Endothelial cell of umbilical vein (primary cell): Measurements from ENCODE around the gene HLA-B. TPM values are rescaled to one million over a fixed set of nuclear protein-coding genes. Genes with fewer than 3 reads are reported as not detected.

Experiments used
- BruUV-seq: library from RNA; stranded (reverse); fragments of 400-500 nt; replicated peaks from 2 replicates; lab custom pipeline; 2021; lab: Mats Ljungman, UMichigan
- CTCF ChIA-PET: fragments of 300-600, 350-600 bp; sonication (Branson Sonifier 250); formaldehyde crosslinking; loops from one replicate; lab custom pipeline; 2021; ENCODE audit warnings: antibody characterized with exemption, inconsistent platforms; lab: Charles Lee
- POLR2A ChIA-PET: fragments of 300-600, 350-600 bp; sonication (Branson Sonifier 250); formaldehyde crosslinking; loops from one replicate; lab custom pipeline; 2021; ENCODE audit warnings: antibody characterized with exemption, inconsistent platforms; lab: Charles Lee
- DNase-seq: peaks from one replicate; pipeline ENCODE4 v3.0.0-alpha.2; 2011; ENCODE audit warnings: low read depth, low spot score
- FAIRE-seq: peaks from 2 replicates; lab custom pipeline; 2011; peaks lifted over from hg19 to GRCh38; lab: Jason Lieb, UNC
- H2AFZ ChIP-seq: 2 replicates; pipeline ENCODE4 v1.6.0; 2012; ENCODE audit warnings: low read depth, low read length, control low read depth, inconsistent platforms
- H3K27ac ChIP-seq: 2 replicates; pipeline ENCODE4 v1.5.1; 2011; ENCODE audit warnings: low read depth, mild to moderate bottlenecking, control low read depth, low read length, moderate library complexity; ENCODE audit not compliant: insufficient read depth
- H3K27me3 ChIP-seq, 2 experiments: 2 replicates each; pipeline versions ENCODE4 v1.6.0 to v1.6.1; 2011; ENCODE audit warnings: low read length in 2 of 2, mixed read lengths in 1 of 2; ENCODE audit not compliant: control insufficient read depth in 2 of 2, insufficient read depth in 2 of 2
- H3K36me3 ChIP-seq, 2 experiments: 2 replicates in 1 of 2; 3 replicates in 1 of 2; pipeline ENCODE4 v1.5.1; 2011; ENCODE audit warnings: low read length in 2 of 2, mild to moderate bottlenecking in 1 of 2, moderate library complexity in 1 of 2; ENCODE audit not compliant: control insufficient read depth in 2 of 2, insufficient read depth in 2 of 2; ENCODE audit errors: extremely low read depth in 1 of 2
- H3K4me1 ChIP-seq: 3 replicates; pipeline ENCODE4 v1.5.1; 2011; ENCODE audit warnings: mild to moderate bottlenecking, low read length; ENCODE audit not compliant: control insufficient read depth, insufficient read depth; ENCODE audit errors: extremely low read depth
- H3K4me2 ChIP-seq: 2 replicates; pipeline ENCODE4 v1.6.1; 2011; ENCODE audit warnings: low read length, control low read depth, mixed read lengths; ENCODE audit not compliant: insufficient read depth
- H3K4me3 ChIP-seq, 3 experiments: fragments of 200-600 bp in 1 of 3; sonication (generic), shearing (Covaris generic) in 1 of 3; replicated peaks in 1 of 3; 2 replicates each; pipeline ENCODE4 v1.5.1; 2011 to 2016; ENCODE audit warnings: control low read depth in 3 of 3, low read length in 3 of 3, mild to moderate bottlenecking in 2 of 3, inconsistent platforms in 1 of 3, low read depth in 1 of 3, moderate library complexity in 1 of 3; ENCODE audit not compliant: insufficient read depth in 1 of 3
- H3K79me2 ChIP-seq: 2 replicates; pipeline ENCODE4 v1.6.0; 2012; ENCODE audit warnings: low read length, inconsistent platforms; ENCODE audit not compliant: control insufficient read depth, insufficient read depth
- H3K9ac ChIP-seq: replicated peaks from 2 replicates; pipeline ENCODE3; 2011; ENCODE audit warnings: low read length, control low read depth; ENCODE audit not compliant: insufficient read depth; ENCODE audit errors: extremely low read depth
- H3K9me1 ChIP-seq: replicated peaks from 3 replicates; pipeline ENCODE4 v1.6.0; 2011; ENCODE audit warnings: mild to moderate bottlenecking, low read length; ENCODE audit not compliant: control insufficient read depth, insufficient read depth; ENCODE audit errors: extremely low read depth
- H3K9me3 ChIP-seq: replicated peaks from 2 replicates; pipeline ENCODE4 v1.5.1; 2012; ENCODE audit warnings: low read length, inconsistent platforms; ENCODE audit not compliant: control insufficient read depth, insufficient read depth
- H4K20me1 ChIP-seq: replicated peaks from 2 replicates; pipeline ENCODE3; 2011; ENCODE audit warnings: mild to moderate bottlenecking, low read length; ENCODE audit not compliant: control insufficient read depth, insufficient read depth; ENCODE audit errors: extremely low read depth
- CTCF ChIP-seq, 2 donors: IDR thresholded peaks; 1 replicate in 1 of 2; 2 replicates in 1 of 2; pipeline ENCODE4 v1.5.1; 2011; ENCODE audit warnings: low read length in 2 of 2, mild to moderate bottlenecking in 2 of 2, moderate library complexity in 2 of 2, control low read depth in 1 of 2, inconsistent platforms in 1 of 2, low read depth in 1 of 2; ENCODE audit not compliant: insufficient read depth in 1 of 2; ENCODE audit errors: extremely low read depth in 1 of 2
- EZH2 ChIP-seq: IDR thresholded peaks from 2 replicates; pipeline ENCODE4 v1.6.1; 2012; ENCODE audit warnings: borderline replicate concordance, low read depth, mild to moderate bottlenecking, moderate library complexity, low read length, inconsistent platforms; ENCODE audit not compliant: severe bottlenecking
- FOS ChIP-seq: IDR thresholded peaks from 2 replicates; pipeline ENCODE4 v1.6.1; 2011; ENCODE audit warnings: mild to moderate bottlenecking, low read length, moderate library complexity, borderline replicate concordance; ENCODE audit not compliant: insufficient read depth
- GATA2 ChIP-seq: IDR thresholded peaks from 2 replicates; pipeline ENCODE4 v1.7.0; 2011; ENCODE audit warnings: low read depth, mild to moderate bottlenecking, moderate library complexity, mixed read lengths, low read length; ENCODE audit not compliant: insufficient read length, insufficient read depth
- JUN ChIP-seq: IDR thresholded peaks from 2 replicates; pipeline ENCODE4 v1.6.1; 2011; ENCODE audit warnings: borderline replicate concordance, low read depth; ENCODE audit not compliant: insufficient read length, insufficient read depth
- MAX ChIP-seq: IDR thresholded peaks from 2 replicates; pipeline ENCODE4 v1.6.1; 2011; ENCODE audit not compliant: insufficient read depth, insufficient read length
- MYC ChIP-seq: IDR thresholded peaks from one replicate; pipeline ENCODE4 v1.6.1; 2011; ENCODE audit warnings: mild to moderate bottlenecking, low read depth, low read length
- POLR2A ChIP-seq: IDR thresholded peaks from 2 replicates; pipeline ENCODE4 v1.6.1; 2012; ENCODE audit warnings: low read depth, mild to moderate bottlenecking, control low read depth, low read length
- POLR2AphosphoS5 ChIP-seq: IDR thresholded peaks from 2 replicates; pipeline ENCODE4 v1.6.1; 2012; ENCODE audit warnings: low read depth, mild to moderate bottlenecking, control low read depth, low read length, moderate library complexity; ENCODE audit not compliant: insufficient read depth
- dilution Hi-C: fragments of 300-500 bp; cut with MboI; formaldehyde crosslinking; loops from one replicate; pipeline ENCODE4 v1.15.0; 2019; ENCODE audit warnings: low sequenced_read_pairs; ENCODE audit not compliant: extremely low pct_ligation_motif_present
- intact Hi-C: fragments of 100-400 bp; cut with micrococcal nuclease; formaldehyde crosslinking; loops from one replicate; pipeline ENCODE4 v1.10.0; 2022
- polyA plus RNA-seq, 4 experiments: library from polyadenylated mRNA; depleted of rRNA in 3 of 4; stranded (reverse) in 3 of 4; unstranded in 1 of 4; fragments of >200 nt; gene quantifications; 2 replicates each; pipeline versions ENCODE4 v1.2.1 to v1.2.3, GENCODE V29; 2011 to 2012; ENCODE audit warnings: missing spikeins in 1 of 4
- total RNA-seq: library from RNA; stranded (reverse); gene quantifications from 2 replicates; pipeline ENCODE4 v1.2.3, GENCODE V29; 2021

Gene HLA-B
- total and polyA plus RNA-seq, 2 donors (not counting 3 experiments of a cell fraction or from before 2014, with no cell fraction given), result 119 to 126 TPM

- intact Hi-C loops, result no loop called here
Measured at GRCh38 chr6:31354864-31355582, 2.0 kb downstream of the HLA-B start.

GRCh38 chr6:31354158-31354863 is 2.7 kb downstream of the HLA-B start:
- Histone ChIP-seq H3K9me1 (no peaks in the 10 kb centered on the region), H3K27ac (no peak overlapping the region), H3K4me2 (no peak overlapping the region), H3K4me1 (peaks cover 2% of the 10 kb centered on the region), H4K20me1 (no peaks in the 10 kb centered on the region), H3K36me3 (peaks cover 0 to 2% of the 10 kb centered on the region in 2 experiments), H3K9me3 (no peaks in the 10 kb centered on the region), H3K27me3 (peaks cover 31 to 38% of the 10 kb centered on the region in 2 experiments), H3K9ac (no peak overlapping the region), H3K79me2 (no peaks in the 10 kb centered on the region), H2AFZ (no peak overlapping the region), H3K4me3 (no peak overlapping the region)
- POLR2A ChIA-PET, result no interaction called here
- CTCF ChIA-PET, result interaction anchor here (1.3 kb wide), 1 partner anchor 12 kb away, joined by 3 read pairs; no protein-coding TSS in a partner anchor
- dilution Hi-C loops (no loop called here), intact Hi-C loops (no loop called here)
- FAIRE-seq (no peak), DNase-seq (no peak)
- no TSS peak for BruUV-seq
- TF ChIP-seq GATA2, result no peak
- TF ChIP-seq MYC, result no peak
- no peak for TF ChIP-seq JUN
- no peak for TF ChIP-seq CTCF (IDR thresholded peaks at IDR 0.05; ENCODE audit: extremely low read depth in 1 of 2, insufficient read depth in 1 of 2, low read depth in 1 of 2, low read length in 2 of 2)
- TF ChIP-seq MAX, result no peak
- TF ChIP-seq EZH2, result no peak
- TF ChIP-seq POLR2AphosphoS5, result no peak
- no peak for TF ChIP-seq FOS
- TF ChIP-seq POLR2A, result no peak

More at GRCh38 chr6:31354864-31355582, 2.0 kb downstream of the HLA-B start:
- no peak for DNase-seq
- Histone ChIP-seq H3K79me2 (no peaks in the 10 kb centered on the region), H3K27me3 (peaks cover 32 to 37% of the 10 kb centered on the region in 2 experiments), H3K36me3 (peaks cover 0 to 2% of the 10 kb centered on the region in 2 experiments), H3K27ac (no peak overlapping the region), H3K4me3 (no peak overlapping the region), H3K9me3 (no peaks in the 10 kb centered on the region), H3K4me2 (no peak overlapping the region), H2AFZ (no peak overlapping the region), H3K9me1 (no peaks in the 10 kb centered on the region), H3K4me1 (peaks cover 2% of the 10 kb centered on the region), H4K20me1 (no peaks in the 10 kb centered on the region), H3K9ac (no peak overlapping the region)
- no TSS peak for BruUV-seq
- ChIA-PET POLR2A (no interaction called here), CTCF (no interaction called here)
- dilution Hi-C loops, result no loop called here
- no peak for TF ChIP-seq POLR2AphosphoS5
- FAIRE-seq, result no peak
